ENCODE data around the gene NHLRC3. TPM values are rescaled to one million over a fixed set of nuclear protein-coding genes. Genes with fewer than 3 reads are reported as not detected.

Gene NHLRC3
- total and polyA plus RNA-seq, 9 of the 15 experiments (the other 6 are each of a cell fraction or from before 2014, with no cell fraction given), result 5.5 to 15.3 (median 9.0) TPM

DNA sequence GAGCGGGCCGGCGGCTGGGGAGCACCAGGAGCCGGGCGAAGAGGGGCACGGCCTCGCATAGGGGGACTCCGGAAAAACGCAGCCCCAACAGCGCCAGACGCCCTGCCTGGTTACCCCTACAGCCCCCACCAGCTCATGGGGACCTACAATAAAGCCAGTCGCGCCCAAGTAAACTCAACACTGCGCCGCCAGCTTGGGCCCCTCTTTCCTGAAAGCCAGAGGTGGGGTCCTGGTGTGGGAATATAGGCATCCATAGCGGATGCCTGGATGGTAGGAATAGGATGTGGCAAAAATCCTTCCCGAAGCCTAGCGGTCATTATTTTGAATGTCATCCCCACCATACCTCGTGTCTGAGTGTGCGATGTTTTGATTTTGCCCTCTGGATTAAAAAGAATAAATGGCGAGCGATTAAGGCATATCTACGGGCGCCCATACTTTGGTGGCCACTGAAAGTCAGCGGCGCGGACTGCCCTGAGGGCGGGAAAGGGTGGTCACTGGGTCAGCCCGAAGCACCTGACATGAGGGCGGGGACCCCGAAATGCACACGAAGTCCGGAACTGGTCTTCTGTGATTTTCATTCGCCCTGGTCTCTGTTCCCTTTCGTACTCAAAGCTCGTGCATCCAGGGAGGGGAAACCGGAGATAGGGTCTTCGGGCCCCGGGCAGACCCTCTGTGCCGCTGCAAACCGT, at the start of gene NHLRC3, which contains the start of gene PROSER1 (continued):
- TF ChIP-seq, protein P1, sequence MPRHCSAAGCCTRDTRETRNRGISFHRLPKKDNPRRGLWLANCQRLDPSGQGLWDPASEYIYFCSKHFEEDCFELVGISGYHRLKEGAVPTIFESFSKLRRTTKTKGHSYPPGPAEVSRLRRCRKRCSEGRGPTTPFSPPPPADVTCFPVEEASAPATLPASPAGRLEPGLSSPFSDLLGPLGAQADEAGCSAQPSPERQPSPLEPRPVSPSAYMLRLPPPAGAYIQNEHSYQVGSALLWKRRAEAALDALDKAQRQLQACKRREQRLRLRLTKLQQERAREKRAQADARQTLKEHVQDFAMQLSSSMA (CRISPR knock-in tag; IDR thresholded peaks at IDR 0.05), result no peak
- TF ChIP-seq HNRNPK (IDR thresholded peaks at IDR 0.05; ENCODE audit: low read depth, low read length, poor library complexity, severe bottlenecking) (no peak), NR1H2 (CRISPR knock-in tag; IDR thresholded peaks at IDR 0.05) (no peak), JUNB (CRISPR knock-in tag; conservative IDR thresholded peaks at IDR 0.05) (no peak), HMGN3 (IDR thresholded peaks at IDR 0.05; ENCODE audit: borderline replicate concordance, extremely low read depth, insufficient read length, low read depth, low read length) (no peak), HNRNPUL1 (IDR thresholded peaks at IDR 0.05; ENCODE audit: low read length) (no peak), LEF1 (IDR thresholded peaks at IDR 0.05) (no peak), RREB1 (CRISPR knock-in tag; IDR thresholded peaks at IDR 0.05) (no peak), L3MBTL2 (IDR thresholded peaks at IDR 0.05) (peak; percentile 95), ZKSCAN8 (CRISPR knock-in tag; IDR thresholded peaks at IDR 0.05) (no peak), DACH1 (IDR thresholded peaks at IDR 0.05; ENCODE audit: partially characterized antibody) (peak; percentile 91), KLF16 (IDR thresholded peaks at IDR 0.05) (no peak), ZNF143 (CRISPR knock-in tag; IDR thresholded peaks at IDR 0.05) (no peak), CTCF (IDR thresholded peaks at IDR 0.05 in 2 of 3, conservative IDR thresholded peaks at IDR 0.05 in 1 of 3; ENCODE audit: insufficient read depth in 2 of 3, low read depth in 1 of 3, low read length in 3 of 3) (no peak)
- TF ChIP-seq, protein P2, sequence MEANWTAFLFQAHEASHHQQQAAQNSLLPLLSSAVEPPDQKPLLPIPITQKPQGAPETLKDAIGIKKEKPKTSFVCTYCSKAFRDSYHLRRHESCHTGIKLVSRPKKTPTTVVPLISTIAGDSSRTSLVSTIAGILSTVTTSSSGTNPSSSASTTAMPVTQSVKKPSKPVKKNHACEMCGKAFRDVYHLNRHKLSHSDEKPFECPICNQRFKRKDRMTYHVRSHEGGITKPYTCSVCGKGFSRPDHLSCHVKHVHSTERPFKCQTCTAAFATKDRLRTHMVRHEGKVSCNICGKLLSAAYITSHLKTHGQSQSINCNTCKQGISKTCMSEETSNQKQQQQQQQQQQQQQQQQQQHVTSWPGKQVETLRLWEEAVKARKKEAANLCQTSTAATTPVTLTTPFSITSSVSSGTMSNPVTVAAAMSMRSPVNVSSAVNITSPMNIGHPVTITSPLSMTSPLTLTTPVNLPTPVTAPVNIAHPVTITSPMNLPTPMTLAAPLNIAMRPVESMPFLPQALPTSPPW (CRISPR knock-in tag; IDR thresholded peaks at IDR 0.05), result peak; percentile 73; the same call in 1 of the 2 replicates
- TF ChIP-seq, protein P3, sequence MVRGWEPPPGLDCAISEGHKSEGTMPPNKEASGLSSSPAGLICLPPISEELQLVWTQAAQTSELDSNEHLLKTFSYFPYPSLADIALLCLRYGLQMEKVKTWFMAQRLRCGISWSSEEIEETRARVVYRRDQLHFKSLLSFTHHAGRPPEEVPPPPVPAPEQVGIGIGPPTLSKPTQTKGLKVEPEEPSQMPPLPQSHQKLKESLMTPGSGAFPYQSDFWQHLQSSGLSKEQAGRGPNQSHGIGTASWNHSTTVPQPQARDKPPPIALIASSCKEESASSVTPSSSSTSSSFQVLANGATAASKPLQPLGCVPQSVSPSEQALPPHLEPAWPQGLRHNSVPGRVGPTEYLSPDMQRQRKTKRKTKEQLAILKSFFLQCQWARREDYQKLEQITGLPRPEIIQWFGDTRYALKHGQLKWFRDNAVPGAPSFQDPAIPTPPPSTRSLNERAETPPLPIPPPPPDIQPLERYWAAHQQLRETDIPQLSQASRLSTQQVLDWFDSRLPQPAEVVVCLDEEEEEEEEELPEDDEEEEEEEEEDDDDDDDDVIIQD (CRISPR knock-in tag; IDR thresholded peaks at IDR 0.05), result no peak
